ENCODE data around the gene KRT78. TPM values are rescaled to one million over a fixed set of nuclear protein-coding genes. Genes with fewer than 3 reads are reported as not detected.

KRT78 gene
- total and polyA plus RNA-seq, 9 of the 15 experiments (the other 6 are each of a cell fraction or from before 2014, with no cell fraction given): not detected

GRCh38 chr12:52873832-52874572, 25.2 kb upstream of the KRT78 start (continued):
- TF ChIP-seq ZBTB26 (CRISPR knock-in tag; IDR thresholded peaks at IDR 0.05) (no peak), RNF2 (IDR thresholded peaks at IDR 0.05) (peak; percentile 81), SIRT6 (IDR thresholded peaks at IDR 0.05; ENCODE audit: low read depth, low read length) (no peak), EP300 (IDR thresholded peaks at IDR 0.05; ENCODE audit: low read length) (peak; percentile 70), FOSL1 (tag; conservative IDR thresholded peaks at IDR 0.05) (peak; percentile 98), ETV1 (tag; conservative IDR thresholded peaks at IDR 0.05; ENCODE audit: low read depth) (no peak), NFIC (IDR thresholded peaks at IDR 0.05) (peak; percentile 89), CCAR2 (IDR thresholded peaks at IDR 0.05; ENCODE audit: low read depth, low read length) (no peak), MNT (conservative IDR thresholded peaks at IDR 0.05) (peak in 1 of 2 experiments; percentile 56; a peak in 2 of 4 replicates), ATF7 (IDR thresholded peaks at IDR 0.05) (peak; percentile 89), CBX1 (IDR thresholded peaks at IDR 0.05; ENCODE audit: low read depth) (no peak; the same call in 1 of the 2 replicates), ZNF717 (CRISPR knock-in tag; IDR thresholded peaks at IDR 0.05) (no peak), E2F3 (CRISPR knock-in tag; IDR thresholded peaks at IDR 0.05) (peak; percentile 40; the same call in 1 of the 2 replicates), FOXK2 (conservative IDR thresholded peaks at IDR 0.05 in 1 of 2, IDR thresholded peaks at IDR 0.05 in 1 of 2; ENCODE audit: low read depth in 2 of 2) (0 out of 4 replicates have a peak, but pooled peaks of 1 of the 2 experiments have one; percentile 52), RERE (CRISPR knock-in tag; IDR thresholded peaks at IDR 0.05; ENCODE audit: borderline replicate concordance) (no peak), SIX5 (IDR thresholded peaks at IDR 0.05; ENCODE audit: borderline replicate concordance in 1 of 2, insufficient read depth in 1 of 2, low read depth in 1 of 2, low read length in 2 of 2) (no peak), ZNF224 (CRISPR knock-in tag; IDR thresholded peaks at IDR 0.05) (no peak), CBX5 (IDR thresholded peaks at IDR 0.05; ENCODE audit: borderline replicate concordance, low read depth) (0 out of 2 replicates have a peak, but pooled peaks have one; percentile 40), POLR3A (IDR thresholded peaks at IDR 0.05; ENCODE audit: borderline replicate concordance, extremely low read depth, insufficient read depth, insufficient read length) (no peak)

All from K562 (cell line).